ENCODE measurements around the gene RNF126.

The RNF126 gene

DNA sequence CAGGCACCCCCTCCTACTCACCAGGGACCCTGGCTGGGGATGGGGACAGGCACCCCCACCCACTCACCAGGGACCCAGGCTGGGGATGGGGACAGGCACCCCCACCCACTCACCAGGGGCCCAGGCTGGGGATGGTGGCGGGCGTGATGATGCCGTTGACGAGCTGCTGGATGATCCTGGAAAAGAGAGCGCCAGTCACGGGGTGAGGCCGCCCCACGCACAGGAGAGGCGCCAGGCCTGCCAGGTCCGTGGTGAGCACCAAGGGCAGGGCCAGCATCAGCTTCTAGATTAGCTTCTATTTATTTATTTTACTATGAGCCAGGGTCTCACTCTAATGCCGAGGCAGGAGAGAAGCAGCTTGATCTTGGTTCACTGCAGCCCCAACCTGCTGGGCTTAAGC is 12.9 kb downstream of the RNF126 start:
- DNase-seq = no peak
- no peak for TF ChIP-seq GATA1 (IDR thresholded peaks at IDR 0.05; ENCODE audit: low read depth, low read length)

DNA sequence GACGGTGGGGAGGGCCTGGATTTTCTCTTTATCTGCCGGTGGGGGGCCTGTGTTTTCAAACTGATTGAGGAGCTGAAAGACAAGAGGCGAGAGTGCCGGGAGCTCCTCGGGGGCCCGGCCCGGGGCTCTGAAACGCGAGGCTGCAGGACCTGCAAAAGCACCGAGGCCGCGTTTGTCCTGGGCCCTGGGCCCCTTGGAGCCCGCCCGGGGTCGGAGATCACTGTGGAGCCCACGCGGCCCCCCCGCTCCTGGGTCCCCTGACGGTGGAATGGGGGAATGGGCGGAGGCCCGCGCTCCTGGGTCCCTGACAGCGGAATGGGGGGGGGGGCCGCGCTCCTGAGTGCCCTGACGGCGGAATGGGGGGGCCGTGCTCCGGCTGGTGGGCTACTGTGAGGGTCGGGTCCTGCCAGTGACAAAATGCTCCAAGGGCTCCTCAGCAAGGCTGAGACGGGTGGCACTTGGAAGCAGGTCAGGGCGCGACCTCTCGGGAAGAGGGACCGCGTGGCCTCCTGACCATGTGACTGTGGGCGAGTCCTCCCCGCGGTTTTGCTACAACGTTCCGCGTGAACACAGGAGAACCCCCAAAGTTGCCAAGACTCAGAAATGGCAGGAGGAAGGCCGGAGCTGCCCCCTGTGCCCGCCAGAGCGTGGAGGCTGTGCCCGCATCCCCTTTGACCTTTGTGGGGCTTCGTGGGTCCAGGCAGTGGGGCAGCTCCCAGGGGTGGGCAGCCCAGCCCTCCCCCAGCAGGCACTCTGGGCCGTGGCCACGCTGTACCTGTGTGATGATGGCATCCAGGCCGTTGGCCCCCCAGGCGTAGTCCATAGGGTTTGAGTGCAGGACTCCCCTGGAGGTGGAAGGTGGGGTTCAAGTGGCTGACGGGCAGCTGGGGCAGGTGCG is 13.9 kb downstream of the RNF126 start:
- no peak for TF ChIP-seq POLR2A (IDR thresholded peaks at IDR 0.05; ENCODE audit: low read length)
- no peak for TF ChIP-seq GATA1 (IDR thresholded peaks at IDR 0.05; ENCODE audit: low read depth, low read length)
- no peak for DNase-seq

DNA sequence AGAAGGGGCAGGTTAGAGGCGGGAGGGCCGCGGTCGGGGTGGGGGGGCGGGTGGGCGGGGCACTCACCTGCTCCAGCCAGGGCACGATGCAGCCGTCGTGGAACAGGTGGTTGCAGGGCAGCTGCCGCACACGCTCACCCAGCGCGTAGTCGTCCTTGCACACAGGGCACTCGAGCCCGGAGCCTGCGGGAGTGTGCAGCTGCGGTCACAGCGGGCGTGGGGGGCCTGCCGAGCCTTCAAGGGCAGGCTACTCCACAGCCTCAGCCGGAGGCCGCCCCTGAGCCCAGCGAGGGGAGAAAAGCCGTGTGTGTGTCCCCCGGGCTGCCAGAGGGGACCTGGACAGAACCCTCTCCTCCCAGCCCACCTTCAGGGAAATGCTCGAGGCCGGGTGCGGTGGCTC is 14.7 kb downstream of the RNF126 start:
- TF ChIP-seq GATA1 (IDR thresholded peaks at IDR 0.05; ENCODE audit: low read depth, low read length) (no peak), POLR2A (IDR thresholded peaks at IDR 0.05; ENCODE audit: low read length) (no peak)
- no peak for DNase-seq

- TF ChIP-seq POLR2A (IDR thresholded peaks at IDR 0.05; ENCODE audit: low read length) (no peak), GATA1 (IDR thresholded peaks at IDR 0.05; ENCODE audit: low read depth, low read length) (no peak)
- no peak for DNase-seq
Observed at GRCh38 chr19:647566-648284, 15.3 kb downstream of the RNF126 start.

DNA sequence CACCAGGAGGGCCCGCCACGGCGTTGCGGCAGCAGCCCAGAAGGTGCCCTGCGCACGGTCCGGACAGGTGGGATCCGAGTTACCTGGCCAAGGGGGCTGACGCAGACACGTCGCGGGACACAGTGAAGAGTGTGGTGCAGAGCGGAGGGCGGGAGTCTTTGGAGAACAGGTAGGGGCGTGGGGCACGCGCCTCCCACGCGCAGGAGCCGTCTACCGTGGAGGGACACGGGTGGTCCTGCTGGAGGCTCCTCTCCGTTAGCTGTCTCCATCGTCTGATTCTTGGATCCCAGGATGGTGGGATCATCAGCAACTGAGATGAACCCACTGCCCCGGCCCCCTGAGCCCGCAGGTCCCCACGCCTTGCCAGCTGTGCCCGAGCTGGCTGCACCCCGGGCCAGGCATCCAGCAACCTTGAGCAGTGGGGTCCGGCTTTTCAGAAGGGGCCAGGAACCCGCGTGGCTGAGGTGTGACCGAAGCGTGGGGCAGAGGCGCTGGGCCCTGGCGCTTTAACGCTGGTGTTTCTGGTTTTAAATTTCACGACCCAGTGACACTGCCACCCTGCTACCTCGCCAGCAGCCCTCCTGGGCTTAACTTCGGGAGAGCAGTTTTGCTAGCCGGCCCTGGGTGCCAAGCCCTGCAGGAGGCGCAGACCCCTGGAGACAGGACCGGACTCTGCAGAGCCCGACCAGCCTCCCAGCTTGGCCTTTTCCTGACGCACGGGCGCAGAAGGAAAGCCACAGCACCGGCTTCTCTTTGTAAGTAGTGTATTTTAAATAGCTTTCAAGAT is 16.0 kb downstream of the RNF126 start:
- no peak for TF ChIP-seq GATA1 (IDR thresholded peaks at IDR 0.05; ENCODE audit: low read depth, low read length)
- TF ChIP-seq POLR2A (IDR thresholded peaks at IDR 0.05; ENCODE audit: low read length) = no peak
- DNase-seq = no peak

GRCh38 chr19:645912-646778 is 16.9 kb downstream of the RNF126 start:
- TF ChIP-seq POLR2A (IDR thresholded peaks at IDR 0.05; ENCODE audit: low read length) (no peak), GATA1 (IDR thresholded peaks at IDR 0.05; ENCODE audit: low read depth, low read length) (no peak)
- DNase-seq = no peak

DNA sequence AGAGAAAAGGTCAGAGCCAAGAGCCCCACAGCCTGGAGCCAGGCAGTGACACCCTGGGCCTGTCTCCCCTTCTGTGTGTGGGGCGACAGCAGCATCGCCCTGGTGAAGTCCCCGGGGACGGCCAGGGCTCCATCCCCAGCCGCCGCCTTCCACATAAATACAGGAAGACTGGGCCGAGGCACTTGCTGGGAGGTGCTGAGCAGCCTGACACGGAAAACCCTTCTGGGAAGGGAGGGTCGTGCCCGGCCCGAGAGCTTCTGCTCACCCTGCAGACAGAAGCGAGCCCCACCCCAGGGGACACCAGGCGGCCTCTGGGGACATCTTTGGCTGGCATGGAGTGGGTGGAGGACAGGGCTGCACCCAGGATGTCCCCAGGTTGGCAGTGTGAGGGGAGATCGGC is 18.2 kb downstream of the RNF126 start:
- TF ChIP-seq POLR2A (IDR thresholded peaks at IDR 0.05; ENCODE audit: low read length) (no peak), GATA1 (IDR thresholded peaks at IDR 0.05; ENCODE audit: low read depth, low read length) (no peak)

GRCh38 chr19:644363-644762 is 18.7 kb downstream of the RNF126 start:
- TF ChIP-seq GATA1 (IDR thresholded peaks at IDR 0.05; ENCODE audit: low read depth, low read length) (no peak), POLR2A (IDR thresholded peaks at IDR 0.05; ENCODE audit: low read length) (no peak)
- DNase-seq = no peak

More for the DNA sequence above, 18.2 kb downstream of the RNF126 start:
- no peak for DNase-seq

GRCh38 chr19:643736-644135 is 19.3 kb downstream of the RNF126 start:
- TF ChIP-seq GATA1 (IDR thresholded peaks at IDR 0.05; ENCODE audit: low read depth, low read length) (no peak), POLR2A (IDR thresholded peaks at IDR 0.05; ENCODE audit: low read length) (no peak)

DNA sequence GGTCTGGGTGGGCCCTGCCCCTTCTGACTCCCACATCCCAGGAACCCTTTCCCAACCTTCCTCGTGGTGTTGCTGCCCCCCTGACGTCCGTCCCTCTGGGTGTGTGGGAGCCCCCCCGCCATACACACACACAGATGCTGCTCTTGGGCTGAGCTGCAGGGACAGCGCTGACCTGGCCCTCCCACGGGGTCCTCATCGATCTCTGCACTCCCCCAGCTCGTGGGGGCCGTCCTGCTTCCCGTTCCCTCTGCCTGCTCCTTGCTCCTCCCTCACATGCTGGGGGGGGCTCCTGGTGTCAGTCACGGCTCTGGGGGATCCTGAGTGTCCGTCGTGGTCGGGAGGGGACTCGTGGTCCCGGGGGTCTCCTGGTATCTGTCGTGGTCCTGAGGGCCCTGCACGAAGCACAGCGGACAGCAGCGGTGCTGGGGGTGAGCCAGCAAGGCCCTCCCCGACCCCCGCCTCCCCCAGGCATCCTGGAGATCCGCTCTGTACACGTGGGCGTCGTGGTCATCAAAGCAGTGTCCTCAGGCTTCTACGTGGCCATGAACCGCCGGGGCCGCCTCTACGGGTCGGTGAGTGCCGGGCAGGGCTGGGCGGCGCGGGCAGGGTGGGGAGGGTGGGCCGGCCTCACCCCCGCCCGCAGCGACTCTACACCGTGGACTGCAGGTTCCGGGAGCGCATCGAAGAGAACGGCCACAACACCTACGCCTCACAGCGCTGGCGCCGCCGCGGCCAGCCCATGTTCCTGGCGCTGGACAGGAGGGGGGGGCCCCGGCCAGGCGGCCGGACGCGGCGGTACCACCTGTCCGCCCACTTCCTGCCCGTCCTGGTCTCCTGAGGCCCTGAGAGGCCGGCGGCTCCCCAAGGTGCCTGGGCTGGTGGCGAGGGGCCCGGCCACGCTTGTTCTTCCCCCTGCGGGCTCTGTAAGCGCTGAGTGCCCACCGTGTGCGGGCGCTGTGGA is 20.0 kb downstream of the RNF126 start:
- TF ChIP-seq GATA1 (IDR thresholded peaks at IDR 0.05; ENCODE audit: low read depth, low read length) (no peak), POLR2A (IDR thresholded peaks at IDR 0.05; ENCODE audit: low read length) (no peak)
- no peak for DNase-seq

More at GRCh38 chr19:643736-644135, 19.3 kb downstream of the RNF126 start:
- DNase-seq = no peak

GRCh38 chr19:641702-642101 is 21.3 kb downstream of the RNF126 start:
- no peak for TF ChIP-seq POLR2A (IDR thresholded peaks at IDR 0.05; ENCODE audit: low read length)
- no peak for TF ChIP-seq GATA1 (IDR thresholded peaks at IDR 0.05; ENCODE audit: low read depth, low read length)
- no peak for DNase-seq

GRCh38 chr19:640606-641189 is 22.3 kb downstream of the RNF126 start:
- no peak for DNase-seq
- TF ChIP-seq GATA1 (IDR thresholded peaks at IDR 0.05; ENCODE audit: low read depth, low read length) (no peak), POLR2A (IDR thresholded peaks at IDR 0.05; ENCODE audit: low read length) (no peak)
